H1 (cell line): ENCODE measurements around the gene THAP7. TPM values are rescaled to one million over a fixed set of nuclear protein-coding genes. Genes with fewer than 3 reads are reported as not detected.
A peak's percentile ranks its signal among the peaks of the same experiment; 100 is the strongest.

Experiments
- CREB1 ChIP-seq: IDR thresholded peaks from 2 replicates; pipeline ENCODE4 v1.6.1; 2012; ENCODE audit warnings: inconsistent platforms
- CTCF ChIP-seq, 3 experiments: IDR thresholded peaks; 1 replicate in 2 of 3; 2 replicates in 1 of 3; pipeline versions ENCODE4 v1.5.1 to v1.6.1; 2011; ENCODE audit warnings: low read length in 3 of 3, mild to moderate bottlenecking in 3 of 3, inconsistent platforms in 2 of 3, low read depth in 1 of 3, moderate library complexity in 1 of 3; ENCODE audit not compliant: insufficient read depth in 1 of 3; ENCODE audit errors: control extremely low read depth in 1 of 3
- JUND ChIP-seq: IDR thresholded peaks from 2 replicates; pipeline ENCODE4 v1.6.1; 2011; ENCODE audit warnings: mild to moderate bottlenecking, improper control_type of control experiment, low read length
- KDM1A ChIP-seq: fragments of 200-600, 300-600 bp; sonication (generic); IDR thresholded peaks from 2 replicates; pipeline ENCODE4 v1.7.1; 2016; ENCODE audit warnings: mild to moderate bottlenecking, low read length, borderline replicate concordance
- MAX ChIP-seq: IDR thresholded peaks from 2 replicates; pipeline ENCODE4 v1.6.1; 2012; ENCODE audit warnings: inconsistent platforms
- POLR2AphosphoS5 ChIP-seq: IDR thresholded peaks from 2 replicates; pipeline ENCODE4 v1.6.1; 2011; ENCODE audit warnings: low read depth, low read length
- SIRT6 ChIP-seq: IDR thresholded peaks from one replicate; pipeline ENCODE4 v1.7.1; 2012; ENCODE audit warnings: low read length, inconsistent platforms
- SIX5 ChIP-seq: IDR thresholded peaks from 2 replicates; pipeline ENCODE4 v1.6.1; 2011; ENCODE audit warnings: mild to moderate bottlenecking, low read depth, low read length
- ZNF274 ChIP-seq: IDR thresholded peaks from 2 replicates; pipeline ENCODE4 v1.7.0; 2012; ENCODE audit warnings: low read length, borderline replicate concordance; ENCODE audit errors: extremely low read depth
- polyA plus RNA-seq, 7 experiments: library from polyadenylated mRNA; depleted of rRNA in 3 of 7; stranded (reverse) in 5 of 7; unstranded in 2 of 7; fragments of >200 nt in 5 of 7; fragments of 200-250 nt in 2 of 7; gene quantifications; 1 replicate in 5 of 7; 2 replicates in 1 of 7; 4 replicates in 1 of 7; pipeline versions ENCODE4 v1.2.1 to v1.2.3, GENCODE V29; 2011 to 2013; ENCODE audit warnings: missing spikeins in 2 of 7, mixed read lengths in 2 of 7
- total RNA-seq: library from RNA; stranded (reverse); fragmentation: NEBNext Ultra II Directional; extraction: Animal tissue kit (Norgen Biotek cat#: 25700); gene quantifications from 2 replicates; pipeline ENCODE4 v1.2.1, GENCODE V29; 2021

The THAP7 gene
- total and polyA plus RNA-seq, 2 of the 8 experiments (the other 6 are each of a cell fraction or from before 2014, with no cell fraction given) = 16.9 to 32.5 TPM

GRCh38 chr22:21045585-21046294 lies 43.8 kb upstream of the THAP7 start, which contains the start of gene LRRC74B (continued):
- TF ChIP-seq SIRT6 (no peak), KDM1A (no peak), JUND (no peak), CTCF (IDR thresholded peaks at IDR 0.05; ENCODE audit: control extremely low read depth in 1 of 3, insufficient read depth in 1 of 3, low read depth in 1 of 3, low read length in 3 of 3) (no peak), CREB1 (peak; percentile 28; the same call in 1 of the 2 replicates), ZNF274 (no peak), MAX (peak; percentile 70), POLR2AphosphoS5 (no peak), SIX5 (no peak)
